B cell (primary cell): ENCODE measurements around the gene MYORG.

ENCODE experiments used
- EZH2 ChIP-seq: IDR thresholded peaks from 2 replicates; pipeline ENCODE4 v1.6.1; 2012; ENCODE audit warnings: borderline replicate concordance, low read depth, mild to moderate bottlenecking, moderate library complexity, low read length; ENCODE audit not compliant: insufficient read depth, poor library complexity, severe bottlenecking
- TF ChIP-seq, protein P1 (sequence below): fragments of 200-600 bp; IDR thresholded peaks from one replicate; pipeline ENCODE4 v1.8.0; 2022; ENCODE audit warnings: antibody characterized with exemption, mild to moderate bottlenecking

DNA sequence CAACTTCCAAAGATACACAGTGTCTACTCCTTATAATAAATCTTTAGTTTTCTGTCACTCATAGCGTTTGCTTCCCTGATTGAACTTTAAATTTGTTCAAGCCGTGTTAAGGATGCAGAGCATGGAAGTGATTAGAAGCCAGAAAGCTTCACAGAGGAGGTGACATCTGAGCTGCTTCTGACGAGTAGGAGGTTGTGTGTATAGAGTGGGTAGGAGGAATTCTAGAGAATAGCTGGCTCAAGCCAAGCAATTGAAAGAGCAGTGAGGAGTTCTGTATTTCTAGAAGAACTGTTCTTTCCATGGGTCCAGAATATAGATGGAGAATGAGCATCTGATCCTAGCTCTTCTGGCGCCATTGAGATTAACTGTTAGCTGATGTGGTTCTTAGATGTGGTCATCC is 41.3 kb downstream of the MYORG start:
- TF ChIP-seq, protein P1, sequence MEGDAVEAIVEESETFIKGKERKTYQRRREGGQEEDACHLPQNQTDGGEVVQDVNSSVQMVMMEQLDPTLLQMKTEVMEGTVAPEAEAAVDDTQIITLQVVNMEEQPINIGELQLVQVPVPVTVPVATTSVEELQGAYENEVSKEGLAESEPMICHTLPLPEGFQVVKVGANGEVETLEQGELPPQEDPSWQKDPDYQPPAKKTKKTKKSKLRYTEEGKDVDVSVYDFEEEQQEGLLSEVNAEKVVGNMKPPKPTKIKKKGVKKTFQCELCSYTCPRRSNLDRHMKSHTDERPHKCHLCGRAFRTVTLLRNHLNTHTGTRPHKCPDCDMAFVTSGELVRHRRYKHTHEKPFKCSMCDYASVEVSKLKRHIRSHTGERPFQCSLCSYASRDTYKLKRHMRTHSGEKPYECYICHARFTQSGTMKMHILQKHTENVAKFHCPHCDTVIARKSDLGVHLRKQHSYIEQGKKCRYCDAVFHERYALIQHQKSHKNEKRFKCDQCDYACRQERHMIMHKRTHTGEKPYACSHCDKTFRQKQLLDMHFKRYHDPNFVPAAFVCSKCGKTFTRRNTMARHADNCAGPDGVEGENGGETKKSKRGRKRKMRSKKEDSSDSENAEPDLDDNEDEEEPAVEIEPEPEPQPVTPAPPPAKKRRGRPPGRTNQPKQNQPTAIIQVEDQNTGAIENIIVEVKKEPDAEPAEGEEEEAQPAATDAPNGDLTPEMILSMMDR: no peak
- no peak for TF ChIP-seq EZH2
